Activated naive CD8-positive, alpha-beta T cell treated with anti-CD3 and anti-CD28 coated beads for 36 hours (primary cell): Measurements from ENCODE around the gene NEXN. TPM values are rescaled to one million over a fixed set of nuclear protein-coding genes. Genes with fewer than 3 reads are reported as not detected.

Source experiments
- DNase-seq: peaks from one replicate; pipeline ENCODE4 v3.0.0; 2021
- H3K27ac Mint-ChIP-seq: one replicate; pipeline ENCODE4 v1.8.0; 2022; ENCODE audit warnings: mild to moderate bottlenecking, moderate library complexity, mixed read lengths
- H3K27me3 Mint-ChIP-seq: one replicate; pipeline ENCODE4 v1.8.0; 2022; ENCODE audit warnings: mild to moderate bottlenecking, mixed read lengths
- H3K36me3 Mint-ChIP-seq: one replicate; pipeline ENCODE4 v1.8.0; 2021; ENCODE audit warnings: mild to moderate bottlenecking, mixed read lengths
- H3K4me1 Mint-ChIP-seq: one replicate; pipeline ENCODE4 v1.8.0; 2021; ENCODE audit warnings: mixed read lengths
- H3K4me3 Mint-ChIP-seq: one replicate; pipeline ENCODE4 v1.8.0; 2022; ENCODE audit warnings: mild to moderate bottlenecking, moderate library complexity, mixed read lengths
- H3K9me3 Mint-ChIP-seq: one replicate; pipeline ENCODE4 v1.8.0; 2022; ENCODE audit warnings: mixed read lengths
- total RNA-seq, 2 experiments: library from RNA; stranded (reverse); gene quantifications; one replicate each; pipeline ENCODE4 v1.2.3, GENCODE V29; 2021

NEXN gene
- total RNA-seq, 2 experiments from 2014 or later = 2.5 to 2.6 TPM

GRCh38 chr1:77938651-77939050, 50.2 kb downstream of the NEXN start:
- peaks cover 4% of the 10 kb centered on the region for H3K9me3 Mint-ChIP-seq
- no peak overlapping the region for H3K4me3 Mint-ChIP-seq
- no peak overlapping the region for H3K27ac Mint-ChIP-seq
- no peaks in the 10 kb centered on the region for H3K27me3 Mint-ChIP-seq
- peaks cover 15% of the 10 kb centered on the region for H3K4me1 Mint-ChIP-seq
- peaks cover 20% of the 10 kb centered on the region for H3K36me3 Mint-ChIP-seq
- DNase-seq = no peak

- H3K4me1 Mint-ChIP-seq = peaks cover 17% of the 10 kb centered on the region
- no peaks in the 10 kb centered on the region for H3K27me3 Mint-ChIP-seq
- H3K36me3 Mint-ChIP-seq = peaks cover 26% of the 10 kb centered on the region
- peak overlapping the region; percentile 9 for H3K27ac Mint-ChIP-seq
- peaks cover 4% of the 10 kb centered on the region for H3K9me3 Mint-ChIP-seq
- DNase-seq = no peak
- H3K4me3 Mint-ChIP-seq = no peak overlapping the region
These were observed 52.6 kb downstream of the NEXN start for GRCh38 chr1:77940921-77941570.

- Mint-ChIP-seq H3K4me3 (peak overlapping the region; percentile 9), H3K27me3 (no peaks in the 10 kb centered on the region), H3K27ac (peak overlapping the region; percentile 61), H3K4me1 (peaks cover 20% of the 10 kb centered on the region), H3K9me3 (peaks cover 4% of the 10 kb centered on the region), H3K36me3 (peaks cover 33% of the 10 kb centered on the region)
- DNase-seq = no peak
These were observed 54.1 kb downstream of the NEXN start for GRCh38 chr1:77942400-77943140.

GRCh38 chr1:77945345-77945744, 56.9 kb downstream of the NEXN start:
- no peak overlapping the region for H3K27ac Mint-ChIP-seq
- H3K9me3 Mint-ChIP-seq = peaks cover 2% of the 10 kb centered on the region
- DNase-seq = no peak
- H3K4me3 Mint-ChIP-seq = no peak overlapping the region
- H3K27me3 Mint-ChIP-seq = no peaks in the 10 kb centered on the region
- peaks cover 42% of the 10 kb centered on the region for H3K36me3 Mint-ChIP-seq
- peaks cover 41% of the 10 kb centered on the region for H3K4me1 Mint-ChIP-seq

- Mint-ChIP-seq H3K4me3 (no peak overlapping the region), H3K27me3 (no peaks in the 10 kb centered on the region), H3K4me1 (peaks cover 49% of the 10 kb centered on the region), H3K36me3 (peaks cover 42% of the 10 kb centered on the region), H3K9me3 (no peaks in the 10 kb centered on the region), H3K27ac (peak overlapping the region; percentile 34)
- DNase-seq = no peak
These were observed 60.5 kb downstream of the NEXN start for GRCh38 chr1:77948841-77949424.

- H3K27me3 Mint-ChIP-seq = no peaks in the 10 kb centered on the region
- DNase-seq = no peak
- H3K4me3 Mint-ChIP-seq = no peak overlapping the region
- peaks cover 44% of the 10 kb centered on the region for H3K36me3 Mint-ChIP-seq
- peak overlapping the region; percentile 81 for H3K27ac Mint-ChIP-seq
- H3K4me1 Mint-ChIP-seq = peaks cover 51% of the 10 kb centered on the region
- H3K9me3 Mint-ChIP-seq = no peaks in the 10 kb centered on the region
These were observed 62.4 kb downstream of the NEXN start for GRCh38 chr1:77950873-77951272.

- Mint-ChIP-seq H3K27me3 (no peaks in the 10 kb centered on the region), H3K4me3 (peak overlapping the region; percentile 5), H3K27ac (peak overlapping the region; percentile 55), H3K36me3 (peaks cover 44% of the 10 kb centered on the region), H3K9me3 (no peaks in the 10 kb centered on the region), H3K4me1 (peaks cover 51% of the 10 kb centered on the region)
- DNase-seq = no peak
These were observed 62.9 kb downstream of the NEXN start for GRCh38 chr1:77951328-77951727.

- H3K4me1 Mint-ChIP-seq = peaks cover 41% of the 10 kb centered on the region
- H3K36me3 Mint-ChIP-seq = peaks cover 35% of the 10 kb centered on the region
- no peak overlapping the region for H3K27ac Mint-ChIP-seq
- no peak for DNase-seq
- H3K27me3 Mint-ChIP-seq = no peaks in the 10 kb centered on the region
- H3K4me3 Mint-ChIP-seq = no peak overlapping the region
- H3K9me3 Mint-ChIP-seq = no peaks in the 10 kb centered on the region
These were observed 65.5 kb downstream of the NEXN start for GRCh38 chr1:77953907-77954306.

GRCh38 chr1:77954521-77954920, 66.1 kb downstream of the NEXN start:
- no peak overlapping the region for H3K4me3 Mint-ChIP-seq
- peaks cover 38% of the 10 kb centered on the region for H3K36me3 Mint-ChIP-seq
- no peak overlapping the region for H3K27ac Mint-ChIP-seq
- H3K4me1 Mint-ChIP-seq = peaks cover 37% of the 10 kb centered on the region
- H3K27me3 Mint-ChIP-seq = no peaks in the 10 kb centered on the region
- DNase-seq = no peak
- H3K9me3 Mint-ChIP-seq = no peaks in the 10 kb centered on the region

GRCh38 chr1:77955709-77956108, 67.3 kb downstream of the NEXN start:
- Mint-ChIP-seq H3K27ac (no peak overlapping the region), H3K9me3 (no peaks in the 10 kb centered on the region), H3K36me3 (peaks cover 46% of the 10 kb centered on the region), H3K4me3 (no peak overlapping the region), H3K4me1 (peaks cover 37% of the 10 kb centered on the region), H3K27me3 (no peaks in the 10 kb centered on the region)
- no peak for DNase-seq

- Mint-ChIP-seq H3K9me3 (no peaks in the 10 kb centered on the region), H3K27me3 (no peaks in the 10 kb centered on the region), H3K4me3 (no peak overlapping the region), H3K27ac (no peak overlapping the region), H3K4me1 (peaks cover 37% of the 10 kb centered on the region), H3K36me3 (peaks cover 49% of the 10 kb centered on the region)
- DNase-seq = no peak
These were observed 68.0 kb downstream of the NEXN start for GRCh38 chr1:77956464-77956863.

- Mint-ChIP-seq H3K36me3 (peaks cover 49% of the 10 kb centered on the region), H3K9me3 (no peaks in the 10 kb centered on the region), H3K27me3 (no peaks in the 10 kb centered on the region), H3K27ac (peak overlapping the region; percentile 34), H3K4me3 (no peak overlapping the region), H3K4me1 (peaks cover 41% of the 10 kb centered on the region)
- no peak for DNase-seq
These were observed 70.0 kb downstream of the NEXN start for GRCh38 chr1:77958391-77958790.

- Mint-ChIP-seq H3K36me3 (peaks cover 46% of the 10 kb centered on the region), H3K4me3 (no peak overlapping the region), H3K4me1 (peaks cover 42% of the 10 kb centered on the region), H3K27ac (peak overlapping the region; percentile 34), H3K9me3 (no peaks in the 10 kb centered on the region), H3K27me3 (no peaks in the 10 kb centered on the region)
- no peak for DNase-seq
These were observed 70.4 kb downstream of the NEXN start for GRCh38 chr1:77958850-77959249.

GRCh38 chr1:77961392-77961791, 73.0 kb downstream of the NEXN start:
- H3K36me3 Mint-ChIP-seq = peaks cover 48% of the 10 kb centered on the region
- no peak for DNase-seq
- no peak overlapping the region for H3K4me3 Mint-ChIP-seq
- peak overlapping the region; percentile 51 for H3K27ac Mint-ChIP-seq
- H3K9me3 Mint-ChIP-seq = no peaks in the 10 kb centered on the region
- no peaks in the 10 kb centered on the region for H3K27me3 Mint-ChIP-seq
- H3K4me1 Mint-ChIP-seq = peaks cover 47% of the 10 kb centered on the region

GRCh38 chr1:77966291-77966690, 77.9 kb downstream of the NEXN start:
- no peaks in the 10 kb centered on the region for H3K27me3 Mint-ChIP-seq
- no peak for DNase-seq
- H3K4me3 Mint-ChIP-seq = no peak overlapping the region
- H3K36me3 Mint-ChIP-seq = peaks cover 48% of the 10 kb centered on the region
- H3K4me1 Mint-ChIP-seq = peaks cover 58% of the 10 kb centered on the region
- H3K9me3 Mint-ChIP-seq = no peaks in the 10 kb centered on the region
- peak overlapping the region; percentile 81 for H3K27ac Mint-ChIP-seq
